H1 (cell line): Measurements from ENCODE around the gene GRHL3. TPM values are rescaled to one million over a fixed set of nuclear protein-coding genes. Genes with fewer than 3 reads are reported as not detected.

Experiments used
- CTCF ChIA-PET: fragments of 300-600 bp; sonication (Branson Sonifier 250); formaldehyde crosslinking; loops from one replicate; lab custom pipeline; 2021; ENCODE audit not compliant: partially characterized antibody; lab: Charles Lee
- POLR2A ChIA-PET: fragments of 300-600 bp; sonication (Branson Sonifier 250); formaldehyde crosslinking; loops from one replicate; lab custom pipeline; 2021; ENCODE audit warnings: inconsistent platforms; ENCODE audit not compliant: partially characterized antibody; lab: Charles Lee
- DNase-seq, 2 experiments: peaks; one replicate each; pipeline versions ENCODE4 v3.0.0 to v3.0.0-alpha.2; 2010 to 2022; ENCODE audit warnings: low spot score in 2 of 2, low read depth in 1 of 2, mixed read lengths in 1 of 2
- FAIRE-seq: peaks from 2 replicates; lab custom pipeline; 2011; peaks lifted over from hg19 to GRCh38; lab: Jason Lieb, UNC
- H2AFZ ChIP-seq: 2 replicates; pipeline ENCODE4 v1.8.1; 2012; ENCODE audit warnings: low read length, inconsistent platforms
- H2AK5ac ChIP-seq: 2 replicates; pipeline ENCODE4 v1.6.1; 2013; ENCODE audit warnings: low read depth, low read length
- H2BK120ac ChIP-seq: replicated peaks from 2 replicates; pipeline ENCODE3; 2013; ENCODE audit warnings: low read depth, low read length, inconsistent platforms
- H2BK12ac ChIP-seq: 2 replicates; pipeline ENCODE4 v1.6.1; 2013; ENCODE audit warnings: low read depth, low read length
- H2BK15ac ChIP-seq: 2 replicates; pipeline ENCODE4 v1.6.1; 2013; ENCODE audit warnings: low read length
- H2BK20ac ChIP-seq: 2 replicates; pipeline ENCODE4 v1.6.1; 2013; ENCODE audit warnings: low read length
- H2BK5ac ChIP-seq: 2 replicates; pipeline ENCODE4 v1.6.1; 2013; ENCODE audit warnings: low read depth, low read length
- H3K14ac ChIP-seq: 2 replicates; pipeline ENCODE4 v1.6.1; 2013; ENCODE audit warnings: inconsistent platforms; ENCODE audit not compliant: insufficient read length
- H3K18ac ChIP-seq: 2 replicates; pipeline ENCODE4 v1.6.1; 2013; ENCODE audit warnings: low read length; ENCODE audit errors: extremely low read depth
- H3K23ac ChIP-seq: 2 replicates; pipeline ENCODE4 v1.6.1; 2013; ENCODE audit warnings: inconsistent platforms; ENCODE audit not compliant: insufficient read length
- H3K23me2 ChIP-seq: 2 replicates; pipeline ENCODE4 v1.6.1; 2013; ENCODE audit warnings: low read depth, low read length
- H3K27ac ChIP-seq: 2 replicates; pipeline ENCODE4 v1.6.1; 2011; ENCODE audit warnings: low read depth, low read length, inconsistent platforms
- H3K27me3 ChIP-seq, 4 experiments: replicated peaks in 1 of 4; 1 replicate in 1 of 4; 2 replicates in 3 of 4; pipeline versions ENCODE4 v1.6.1 to v1.8.1; 2011 to 2013; ENCODE audit warnings: low read length in 3 of 4, mild to moderate bottlenecking in 3 of 4, inconsistent platforms in 2 of 4, mixed read lengths in 2 of 4, moderate library complexity in 1 of 4; ENCODE audit not compliant: control insufficient read depth in 3 of 4, insufficient read depth in 3 of 4; ENCODE audit errors: extremely low read depth in 1 of 4
- H3K36me3 ChIP-seq, 4 experiments: 2 replicates each; pipeline versions ENCODE4 v1.6.1 to v1.8.1; 2011 to 2013; ENCODE audit warnings: mild to moderate bottlenecking in 4 of 4, low read length in 3 of 4, moderate library complexity in 2 of 4, control low read depth in 1 of 4, inconsistent platforms in 1 of 4; ENCODE audit not compliant: insufficient read depth in 4 of 4, control insufficient read depth in 2 of 4
- H3K4ac ChIP-seq: replicated peaks from 2 replicates; pipeline ENCODE3; 2013; ENCODE audit warnings: low read length, low read depth, mixed read lengths, inconsistent platforms; ENCODE audit not compliant: insufficient read length
- H3K4me1 ChIP-seq, 4 experiments: replicated peaks in 1 of 4; 1 replicate in 1 of 4; 2 replicates in 3 of 4; pipeline versions ENCODE4 v1.6.1 to v1.8.1; 2011 to 2013; ENCODE audit warnings: low read length in 3 of 4, inconsistent platforms in 2 of 4, mixed read lengths in 1 of 4; ENCODE audit not compliant: insufficient read depth in 4 of 4, control insufficient read depth in 3 of 4
- H3K4me2 ChIP-seq, 2 experiments: 2 replicates each; pipeline versions ENCODE4 v1.6.1 to v1.8.1; 2011 to 2013; ENCODE audit warnings: low read depth in 2 of 2, low read length in 2 of 2, control low read depth in 1 of 2, inconsistent platforms in 1 of 2, mild to moderate bottlenecking in 1 of 2; ENCODE audit not compliant: insufficient read depth in 1 of 2
- H3K4me3 ChIP-seq, 4 experiments: fragments of 200-600, 300-600 bp in 1 of 4; sonication (generic), shearing (Covaris generic), sonication (Bioruptor Twin) in 1 of 4; 2 replicates each; pipeline versions ENCODE4 v1.5.1 to v1.8.1; 2011 to 2016; ENCODE audit warnings: low read length in 4 of 4, low read depth in 3 of 4, control low read depth in 2 of 4, inconsistent platforms in 2 of 4, mild to moderate bottlenecking in 2 of 4, mixed read lengths in 1 of 4, moderate library complexity in 1 of 4; ENCODE audit not compliant: insufficient read depth in 2 of 4; ENCODE audit errors: extremely low read depth in 1 of 4
- H3K56ac ChIP-seq: replicated peaks from 2 replicates; pipeline ENCODE3; 2013; ENCODE audit warnings: low read depth, mild to moderate bottlenecking, mixed read lengths, low read length, inconsistent platforms; ENCODE audit not compliant: insufficient read length
- H3K79me1 ChIP-seq: 2 replicates; pipeline ENCODE4 v1.6.1; 2013; ENCODE audit warnings: low read depth, low read length, control low read depth
- H3K79me2 ChIP-seq, 2 experiments: 2 replicates each; pipeline versions ENCODE4 v1.6.1 to v1.8.1; 2012 to 2013; ENCODE audit warnings: low read length in 2 of 2, mild to moderate bottlenecking in 2 of 2, inconsistent platforms in 1 of 2; ENCODE audit not compliant: insufficient read depth in 2 of 2, control insufficient read depth in 1 of 2
- H3K9ac ChIP-seq, 4 experiments: replicated peaks in 1 of 4; 1 replicate in 1 of 4; 2 replicates in 3 of 4; pipeline versions ENCODE4 v1.6.1 to v1.8.1; 2011 to 2013; ENCODE audit warnings: low read depth in 3 of 4, low read length in 3 of 4, control low read depth in 2 of 4, mild to moderate bottlenecking in 2 of 4, moderate library complexity in 2 of 4, inconsistent platforms in 1 of 4; ENCODE audit errors: extremely low read depth in 1 of 4
- H3K9me3 ChIP-seq, 2 experiments: 2 replicates each; pipeline versions ENCODE4 v1.6.1 to v1.8.1; 2012 to 2013; ENCODE audit warnings: mild to moderate bottlenecking in 2 of 2, moderate library complexity in 2 of 2, control low read depth in 1 of 2, inconsistent platforms in 1 of 2, low read depth in 1 of 2, low read length in 1 of 2, mixed read lengths in 1 of 2; ENCODE audit not compliant: insufficient read depth in 2 of 2
- H4K20me1 ChIP-seq, 2 experiments: replicated peaks in 1 of 2; 2 replicates each; pipeline versions ENCODE3 to v1.8.1; 2011 to 2013; ENCODE audit warnings: inconsistent platforms in 2 of 2, low read length in 2 of 2, mild to moderate bottlenecking in 1 of 2; ENCODE audit not compliant: insufficient read depth in 2 of 2, control insufficient read depth in 1 of 2
- H4K5ac ChIP-seq: 2 replicates; pipeline ENCODE4 v1.6.1; 2013; ENCODE audit warnings: low read length, low read depth, mixed read lengths, inconsistent platforms; ENCODE audit not compliant: insufficient read length
- H4K8ac ChIP-seq: 2 replicates; pipeline ENCODE4 v1.8.0; 2013; ENCODE audit warnings: mild to moderate bottlenecking, moderate library complexity, low read length, inconsistent platforms; ENCODE audit not compliant: insufficient read depth; ENCODE audit errors: extremely low read depth
- H4K91ac ChIP-seq: replicated peaks from 2 replicates; pipeline ENCODE3; 2013; ENCODE audit warnings: low read length, mixed read lengths, inconsistent platforms; ENCODE audit not compliant: insufficient read length
- TCF12 ChIP-seq: IDR thresholded peaks from 2 replicates; pipeline ENCODE4 v1.6.1; 2011; ENCODE audit warnings: low read depth, mild to moderate bottlenecking, low read length
- YY1 ChIP-seq: IDR thresholded peaks from 2 replicates; pipeline ENCODE4 v1.6.1; 2011; ENCODE audit warnings: low read depth, mild to moderate bottlenecking, low read length
- WGBS, 2 experiments: shearing (Covaris generic) in 1 of 2; methylation state at CpG; one replicate each; pipeline versions ENCODE4 v1.1.6 to v1.1.7; 2013 to 2015; ENCODE audit warnings: low lambda C conversion rate in 2 of 2, mixed read lengths in 2 of 2, inconsistent platforms in 1 of 2, low coverage in 1 of 2, missing lambda C conversion rate in 1 of 2; ENCODE audit not compliant: insufficient replicate concordance in 2 of 2, insufficient coverage in 1 of 2, insufficient read length in 1 of 2; ENCODE audit errors: extremely low coverage in 1 of 2, missing lambda C conversion rate in 1 of 2; 5-methylcytosine and 5-hydroxymethylcytosine counted together
- polyA plus RNA-seq, 7 experiments: library from polyadenylated mRNA; depleted of rRNA in 3 of 7; stranded (reverse) in 5 of 7; unstranded in 2 of 7; fragments of >200 nt in 5 of 7; fragments of 200-250 nt in 2 of 7; gene quantifications; 1 replicate in 5 of 7; 2 replicates in 1 of 7; 4 replicates in 1 of 7; pipeline versions ENCODE4 v1.2.1 to v1.2.3, GENCODE V29; 2011 to 2013; ENCODE audit warnings: missing spikeins in 2 of 7, mixed read lengths in 2 of 7
- total RNA-seq: library from RNA; stranded (reverse); fragmentation: NEBNext Ultra II Directional; extraction: Animal tissue kit (Norgen Biotek cat#: 25700); gene quantifications from 2 replicates; pipeline ENCODE4 v1.2.1, GENCODE V29; 2021

GRHL3 gene
- total and polyA plus RNA-seq, 2 of the 8 experiments (the other 6 are each of a cell fraction or from before 2014, with no cell fraction given): 0.80 to 1.8 TPM

DNA sequence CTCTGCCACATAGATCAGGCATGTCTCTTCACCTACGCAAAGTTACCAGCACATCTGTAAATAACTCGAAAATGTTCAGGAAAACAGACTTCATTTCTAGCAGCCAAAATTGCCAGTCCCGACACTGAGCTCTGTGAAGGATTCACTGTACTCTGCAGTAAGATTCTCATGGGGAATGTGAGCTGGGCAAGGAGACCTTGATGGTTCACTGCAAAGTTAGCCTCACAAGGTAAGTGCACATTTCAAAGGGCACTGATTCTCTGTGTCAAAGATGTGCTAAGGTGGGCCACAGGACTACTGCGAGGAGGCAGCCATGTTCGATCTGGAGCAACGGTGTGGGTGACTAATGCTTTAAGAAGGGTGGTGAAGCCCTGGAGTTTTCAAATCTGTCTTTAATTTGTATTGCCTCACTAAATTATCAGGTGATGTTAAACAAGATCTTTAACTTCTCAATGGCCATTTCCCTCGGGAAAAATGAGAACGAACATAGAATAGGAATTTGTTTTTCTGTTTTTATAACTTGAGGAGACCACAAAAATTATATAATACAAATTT, 69.3 kb downstream of the GRHL3 start:
- H2BK15ac ChIP-seq: no peak overlapping the region
- H3K56ac ChIP-seq: no peak overlapping the region
- H2BK120ac ChIP-seq: no peak overlapping the region
- CTCF ChIA-PET: interaction anchor here (1.1 to 9.8 kb wide), 11 partner anchors 12 to 261 kb away, joined by 3 to 233 read pairs (median 4); no protein-coding TSS in a partner anchor
- no peak overlapping the region for H3K14ac ChIP-seq
- H3K18ac ChIP-seq: no peak overlapping the region
- H4K91ac ChIP-seq: no peak overlapping the region
- H3K9ac ChIP-seq: no peak overlapping the region
- no peak overlapping the region for H3K23ac ChIP-seq
- H2BK5ac ChIP-seq: no peak overlapping the region
- H3K36me3 ChIP-seq: no peaks in the 10 kb centered on the region
- H3K27ac ChIP-seq: no peak overlapping the region
- H3K4ac ChIP-seq: no peak overlapping the region
- H3K23me2 ChIP-seq: no peaks in the 10 kb centered on the region
- 95% methylated on average over 8 of the region's 8 CpGs; no CpG with 5 or more reads in 1 of the 2 experiments for WGBS, 2 experiments
- no peak overlapping the region for H3K4me3 ChIP-seq
- no peaks in the 10 kb centered on the region for H4K20me1 ChIP-seq
- H3K79me2 ChIP-seq: no peaks in the 10 kb centered on the region
- no peak overlapping the region for H2BK12ac ChIP-seq
- no peak overlapping the region for H4K8ac ChIP-seq
- TF ChIP-seq YY1: no peak
- no peak for TF ChIP-seq TCF12
- H3K4me2 ChIP-seq: no peak overlapping the region
- FAIRE-seq: no peak
- H2BK20ac ChIP-seq: no peak overlapping the region
- H2AFZ ChIP-seq: no peak overlapping the region
- H3K79me1 ChIP-seq: no peaks in the 10 kb centered on the region
- no peaks in the 10 kb centered on the region for H3K9me3 ChIP-seq
- H2AK5ac ChIP-seq: no peak overlapping the region
- H3K4me1 ChIP-seq: peaks cover 0 to 2% (median 0%) of the 10 kb centered on the region in 4 experiments; a peak in 3 of 7 replicates
- no peak overlapping the region for H4K5ac ChIP-seq
- POLR2A ChIA-PET: interaction anchor here (0.6 kb wide), 1 partner anchor 1634 kb away, joined by 3 read pairs; no protein-coding TSS in a partner anchor
- no peaks in the 10 kb centered on the region for H3K27me3 ChIP-seq
- DNase-seq: peak in 1 of 2 experiments; percentile 13
